HG03135 (cell line): ENCODE results near the gene KRTAP29-1.
"Not testable (repeated sequence)": the region's sequence is repeated elsewhere in the genome, so short reads cannot be mapped to it uniquely, and the experiment has no call there.

Experiments
- ATAC-seq: cut with Tn5 transposase; IDR thresholded peaks from one replicate; pipeline ENCODE4 v1.9.1; 2021; ENCODE audit warnings: mild to moderate bottlenecking, moderate library complexity; ENCODE audit not compliant: unreplicated experiment

Gene KRTAP29-1, protein sequence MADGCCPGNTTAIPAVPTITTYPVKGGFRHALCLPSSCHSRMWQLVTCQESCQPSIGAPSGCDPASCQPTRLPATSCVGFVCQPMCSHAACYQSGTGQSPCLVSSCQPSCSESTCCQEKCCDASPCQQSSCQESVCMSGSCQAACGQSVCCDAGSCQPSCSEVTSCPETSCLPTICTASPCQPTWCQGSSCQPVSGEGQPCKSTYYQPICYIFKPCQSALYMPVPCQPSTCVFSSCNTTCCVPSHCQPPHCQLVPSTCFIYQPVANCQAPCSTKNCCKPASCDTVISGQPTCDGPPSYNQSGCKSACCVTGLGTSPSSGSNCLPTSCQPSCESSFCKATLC

DNA sequence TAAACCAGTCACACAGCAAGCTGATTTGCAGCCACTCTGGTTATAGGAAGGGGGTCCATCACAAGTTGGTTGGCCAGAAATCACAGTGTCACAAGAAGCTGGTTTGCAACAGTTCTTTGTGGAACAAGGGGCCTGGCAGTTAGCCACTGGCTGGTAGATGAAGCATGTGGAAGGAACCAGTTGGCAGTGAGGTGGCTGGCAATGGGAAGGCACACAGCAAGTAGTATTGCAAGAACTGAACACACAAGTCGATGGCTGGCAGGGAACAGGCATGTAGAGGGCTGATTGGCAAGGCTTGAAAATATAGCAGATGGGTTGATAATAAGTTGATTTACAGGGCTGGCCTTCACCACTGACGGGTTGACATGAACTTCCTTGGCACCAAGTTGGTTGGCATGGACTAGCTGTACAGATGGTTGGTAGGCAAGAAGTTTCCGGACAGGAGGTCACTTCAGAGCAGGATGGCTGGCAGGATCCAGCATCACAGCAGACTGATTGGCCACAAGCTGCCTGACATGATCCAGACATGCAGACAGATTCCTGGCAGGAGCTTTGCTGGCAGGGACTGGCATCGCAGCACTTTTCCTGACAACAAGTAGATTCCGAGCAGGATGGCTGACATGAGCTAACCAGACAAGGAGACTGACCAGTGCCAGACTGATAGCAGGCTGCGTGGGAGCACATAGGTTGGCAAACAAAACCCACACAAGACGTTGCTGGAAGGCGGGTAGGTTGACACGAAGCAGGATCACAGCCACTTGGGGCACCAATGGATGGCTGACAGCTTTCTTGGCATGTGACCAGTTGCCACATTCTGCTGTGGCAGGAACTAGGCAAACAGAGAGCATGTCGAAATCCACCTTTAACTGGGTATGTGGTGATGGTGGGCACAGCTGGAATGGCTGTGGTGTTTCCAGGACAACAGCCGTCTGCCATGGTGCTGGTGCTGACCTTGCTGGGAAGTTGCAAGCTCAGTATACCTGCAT lies at the start of gene KRTAP29-1:
Gene KRTAP29-1, minus strand, starts transcription at position 936 of the 986 bp plus-strand sequence. Its CDS starts 0 bp downstream, at position 936.
- ATAC-seq, result no peak

DNA sequence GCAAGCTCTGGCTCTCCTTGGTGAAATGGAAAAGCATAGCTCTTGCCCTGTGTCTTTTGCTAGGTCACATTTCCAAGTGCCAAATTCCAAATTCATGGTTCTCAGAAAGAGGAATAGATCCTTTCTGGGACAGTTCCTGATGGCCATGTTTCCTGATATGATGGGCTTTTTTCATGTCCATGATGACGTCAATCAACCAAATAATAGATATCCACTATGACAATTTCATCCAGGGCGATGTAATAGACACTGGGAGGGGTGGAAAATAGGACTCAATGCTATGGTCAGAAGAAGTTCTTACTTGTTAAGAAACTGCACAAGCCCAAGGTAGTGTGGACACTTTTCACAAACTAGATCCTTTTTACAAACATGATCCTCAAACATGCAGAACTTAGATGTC lies 48.5 kb upstream of the KRTAP29-1 start:
- no peak for ATAC-seq

DNA sequence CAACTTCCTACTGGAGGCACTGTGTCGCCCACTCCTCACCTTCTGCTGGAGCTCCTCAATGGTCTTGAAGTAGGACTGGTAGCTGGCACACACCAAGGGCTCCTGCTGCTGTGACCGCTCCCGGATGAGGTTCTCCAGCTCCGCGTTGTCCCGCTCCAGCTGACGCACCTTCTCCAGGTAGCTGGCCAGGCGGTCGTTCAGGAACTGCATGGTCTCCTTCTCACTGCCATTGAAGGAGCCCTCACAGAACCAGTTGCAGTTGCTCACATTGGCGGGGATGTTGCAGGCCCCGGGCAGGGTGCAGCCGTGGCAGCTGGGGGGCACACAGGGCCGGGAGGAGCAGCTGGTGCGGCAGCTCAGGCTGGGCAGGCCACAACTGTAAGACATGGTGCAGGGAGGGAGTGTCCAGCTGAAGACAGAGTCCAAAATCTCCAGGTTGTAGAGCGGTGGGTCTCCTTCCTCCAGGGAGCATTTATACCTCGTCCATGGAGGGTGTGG lies 47.8 kb upstream of the KRTAP29-1 start, which contains the start of gene KRT33A:
Gene KRT33A, minus strand, starts transcription at position 448 of the 498 bp plus-strand sequence. Its CDS starts 61 bp downstream, at position 387.
- ATAC-seq, result not testable (repeated sequence)

DNA sequence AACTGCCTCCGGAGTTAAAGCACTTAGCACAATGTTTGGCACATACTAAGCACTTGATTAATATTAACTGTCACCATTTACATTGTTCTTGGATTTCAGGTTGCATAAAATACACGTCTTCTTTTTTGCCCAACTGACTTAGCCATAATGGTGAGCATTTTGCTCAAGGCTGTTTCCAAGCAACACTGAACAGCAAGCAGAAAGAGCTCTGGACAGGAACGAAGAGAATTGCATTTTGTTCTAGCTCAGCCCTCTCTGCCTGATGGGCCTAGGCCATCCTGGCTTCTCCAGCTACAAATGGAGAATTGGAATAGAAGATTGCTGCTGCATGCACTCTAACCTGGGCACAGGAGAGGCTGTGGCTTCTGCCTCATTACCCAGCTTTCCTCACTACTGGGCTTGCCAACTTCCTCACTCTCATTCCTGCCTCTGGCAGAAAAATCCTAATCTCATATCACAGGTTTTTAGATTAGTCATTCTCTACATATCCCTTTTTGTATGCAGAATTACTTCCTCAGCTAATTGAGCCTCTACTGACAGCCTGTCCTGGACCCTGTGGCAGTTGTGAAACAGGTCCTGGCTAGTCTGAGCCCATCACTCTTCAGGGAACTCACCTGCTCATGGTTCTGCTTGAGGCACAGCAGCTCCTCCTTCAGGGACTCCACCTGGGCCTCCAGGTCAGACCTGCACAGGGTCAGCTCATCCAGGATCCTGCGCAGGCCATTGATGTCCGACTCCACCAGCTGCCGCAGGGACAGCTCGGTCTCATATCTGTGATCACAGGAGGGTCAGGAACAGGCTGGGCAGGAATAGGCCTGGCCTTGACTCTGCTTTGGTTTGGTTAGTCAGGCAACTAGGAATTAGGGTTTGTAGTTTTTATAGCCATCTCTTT lies 45.5 kb upstream of the KRTAP29-1 start:
- no peak for ATAC-seq

DNA sequence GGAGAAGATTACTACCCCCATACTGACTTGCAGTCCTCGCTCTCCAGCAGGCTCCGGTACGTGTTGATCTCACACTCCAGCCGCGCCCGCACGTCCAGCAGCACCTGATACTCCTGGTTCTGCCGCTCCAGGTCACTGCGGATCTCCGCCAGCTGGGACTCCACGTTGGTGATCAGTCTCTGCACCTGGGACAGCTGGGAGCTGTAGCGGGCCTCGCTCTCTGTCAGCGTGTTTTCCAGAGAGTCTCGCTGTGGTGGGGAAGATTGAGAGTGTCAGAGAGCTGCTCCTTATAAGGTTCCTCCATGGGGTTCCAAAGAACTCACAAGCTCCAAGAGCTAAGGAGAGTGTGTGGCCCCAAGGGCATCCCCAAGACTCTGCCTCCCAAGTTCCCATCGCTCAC lies 43.8 kb upstream of the KRTAP29-1 start:
- ATAC-seq, result not testable (repeated sequence)

DNA sequence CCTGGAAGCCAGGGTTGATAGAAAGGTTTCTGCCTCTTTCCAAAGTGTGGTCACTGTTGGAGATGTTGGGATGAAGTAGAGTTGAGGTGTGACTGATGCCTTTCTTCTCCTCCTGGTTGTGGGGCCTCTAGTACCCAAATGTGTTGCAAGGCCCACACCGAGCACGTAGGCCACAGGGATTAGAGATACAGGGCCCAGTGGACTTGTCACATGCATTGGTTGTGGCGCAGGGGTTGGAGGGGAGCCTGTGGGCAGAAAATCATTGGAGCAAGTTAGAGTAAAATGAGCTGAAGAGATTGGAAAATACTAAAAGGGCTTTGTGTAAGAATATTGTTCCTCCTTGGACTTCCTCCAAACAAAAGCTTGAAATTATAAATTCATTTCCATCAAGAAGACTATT lies 43.3 kb upstream of the KRTAP29-1 start:
- no peak for ATAC-seq

DNA sequence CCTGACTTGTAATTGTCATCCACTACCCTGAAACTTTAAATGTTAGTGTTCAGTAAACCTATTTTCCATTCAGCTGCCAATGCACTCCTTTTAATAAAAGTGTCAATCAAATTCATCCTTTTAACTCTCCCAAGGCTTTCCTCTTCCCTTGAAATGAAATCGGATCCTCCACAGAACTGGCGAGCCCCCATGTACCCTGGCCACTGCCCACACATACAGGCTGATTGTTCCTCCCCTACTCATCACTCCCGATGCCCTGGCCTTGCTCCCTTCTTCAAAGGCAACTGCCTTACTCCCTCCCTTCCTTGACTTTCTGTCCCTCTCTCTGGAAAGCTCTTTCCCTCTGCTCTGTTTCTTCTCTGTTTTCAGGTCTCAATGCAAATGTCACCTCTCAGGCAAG lies 40.4 kb upstream of the KRTAP29-1 start:
- no peak for ATAC-seq

DNA sequence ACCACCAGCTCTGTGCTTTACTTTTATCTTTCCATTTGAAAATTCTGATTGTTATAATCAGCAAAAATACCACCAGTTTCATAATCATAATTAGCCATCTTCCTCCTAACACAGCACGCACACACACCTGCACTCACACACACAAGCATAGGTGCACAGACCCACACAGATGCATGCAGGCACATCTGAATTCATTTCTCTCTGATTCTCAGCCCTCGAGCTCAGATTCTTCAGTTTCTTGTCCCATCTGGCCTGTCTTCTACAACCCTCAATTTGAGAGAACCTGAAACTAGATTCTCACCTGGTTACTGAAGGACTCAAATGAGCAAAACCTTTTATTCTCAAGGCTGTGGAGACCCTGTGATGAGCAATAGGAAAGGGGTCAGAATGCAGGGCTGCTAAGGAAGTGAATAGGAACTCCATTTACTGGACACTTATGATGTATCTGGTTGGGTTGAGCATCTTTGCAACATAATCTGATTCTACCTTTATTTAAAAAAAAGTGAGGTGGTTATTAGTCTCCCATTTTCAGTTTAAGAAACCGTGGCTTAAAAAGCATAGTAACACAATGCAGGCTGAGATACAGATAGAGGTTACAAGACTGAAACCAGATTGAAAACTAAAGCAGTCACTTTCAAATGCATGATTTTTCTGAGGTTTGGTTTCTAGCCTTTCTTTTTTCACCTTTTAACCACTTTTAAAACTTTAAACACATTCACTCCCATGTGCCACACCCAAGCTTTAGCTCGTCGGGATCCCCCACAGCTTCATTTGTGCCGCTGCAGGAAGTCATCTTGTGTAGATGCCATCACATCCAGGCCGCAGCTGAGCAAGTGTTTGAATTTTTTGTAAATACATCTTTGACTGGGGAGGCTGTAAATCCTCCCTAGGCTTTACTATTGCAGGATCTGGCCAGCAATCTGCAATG lies 38.5 kb upstream of the KRTAP29-1 start:
- no peak for ATAC-seq

DNA sequence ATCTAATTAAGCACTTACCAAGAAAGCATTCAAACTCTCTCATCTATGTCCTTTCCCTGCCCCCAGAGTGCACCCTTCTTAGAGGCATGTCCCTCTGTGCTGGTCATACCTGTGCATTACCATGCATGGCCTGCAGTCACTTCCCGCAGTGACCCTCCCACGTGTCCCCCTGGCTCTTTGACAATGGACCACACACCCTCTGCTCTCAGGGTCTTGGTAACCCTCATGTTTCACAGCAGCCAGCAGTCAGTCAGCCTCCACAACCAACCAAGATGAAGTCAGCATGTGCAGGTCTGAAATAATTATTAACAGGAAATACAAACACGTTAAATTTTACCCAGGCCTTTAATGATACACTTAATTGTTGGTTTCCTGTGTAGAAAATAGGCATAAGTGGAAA lies 37.8 kb upstream of the KRTAP29-1 start:
- ATAC-seq, result no peak

DNA sequence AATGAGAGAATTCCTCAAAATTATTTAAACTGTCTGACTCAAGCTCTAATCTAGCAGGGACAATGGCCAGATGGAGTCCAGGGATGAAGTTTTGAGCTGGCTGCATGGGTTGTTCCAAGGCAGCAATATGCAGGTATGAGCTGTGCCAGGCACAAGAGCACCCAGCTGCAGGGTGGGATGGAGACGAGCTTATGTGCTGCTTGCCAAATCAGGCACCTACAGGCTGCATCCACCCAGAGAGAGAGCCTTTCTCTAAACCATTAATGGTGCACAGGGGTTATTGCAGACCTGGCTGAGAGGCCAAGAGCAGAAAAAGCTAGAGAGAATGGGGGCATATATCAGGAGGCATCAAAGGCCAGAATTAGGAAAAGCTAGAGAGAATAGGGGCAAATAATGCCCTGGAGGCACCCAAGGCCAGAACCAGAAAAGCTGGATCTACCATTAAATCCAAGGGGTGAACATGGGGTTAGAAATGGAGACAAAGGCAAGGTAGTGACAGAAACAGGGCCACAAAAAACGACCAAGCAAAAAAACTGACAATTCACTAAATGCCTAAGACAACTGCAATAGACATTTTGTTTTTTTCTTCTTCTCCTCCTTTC lies 37.0 kb upstream of the KRTAP29-1 start:
- ATAC-seq, result no peak

DNA sequence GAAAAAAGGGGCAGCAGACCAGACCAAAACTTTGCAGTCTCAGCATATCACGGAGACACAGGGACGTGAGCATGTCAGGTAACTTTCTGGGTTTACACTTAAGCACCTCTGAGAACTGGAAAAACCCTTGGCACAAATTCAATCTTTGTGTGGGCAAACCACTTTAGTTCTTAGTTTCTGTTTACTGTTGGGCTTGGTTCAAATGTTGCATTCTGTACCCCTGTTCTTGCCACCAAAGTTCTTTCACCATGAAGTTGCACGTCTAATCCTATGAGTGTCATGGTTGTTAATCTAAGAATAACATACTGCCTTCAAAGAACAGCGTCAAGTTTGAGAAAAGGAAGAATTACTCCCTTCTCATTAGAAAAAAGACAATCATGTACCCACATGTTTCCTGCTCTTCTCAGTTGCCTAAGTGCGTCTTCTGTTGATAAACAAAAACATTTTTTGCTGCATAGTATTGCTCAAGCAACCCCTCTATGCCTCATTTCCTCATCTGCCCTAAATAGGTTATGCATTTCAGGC lies 36.4 kb upstream of the KRTAP29-1 start:
- ATAC-seq, result no peak

DNA sequence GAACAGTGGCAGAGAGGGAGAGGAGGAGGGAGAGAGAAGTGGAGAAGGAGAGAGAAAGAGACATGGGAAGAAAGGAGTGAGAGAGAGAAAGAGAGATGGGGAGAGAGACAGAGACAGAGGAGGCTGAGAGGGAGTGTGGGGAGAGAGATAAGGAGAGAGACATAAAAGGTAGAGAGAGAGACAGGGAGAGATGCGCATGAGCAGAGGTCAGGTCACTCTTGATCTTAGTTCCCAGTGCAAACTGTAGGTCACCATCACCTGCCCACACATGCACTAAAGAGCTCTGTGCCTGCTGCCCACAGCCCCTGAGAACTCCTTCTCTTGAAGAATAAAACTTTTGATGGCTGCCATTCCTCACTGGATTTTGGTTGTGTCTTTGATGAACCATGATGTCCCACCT lies 33.1 kb upstream of the KRTAP29-1 start:
- no peak for ATAC-seq

DNA sequence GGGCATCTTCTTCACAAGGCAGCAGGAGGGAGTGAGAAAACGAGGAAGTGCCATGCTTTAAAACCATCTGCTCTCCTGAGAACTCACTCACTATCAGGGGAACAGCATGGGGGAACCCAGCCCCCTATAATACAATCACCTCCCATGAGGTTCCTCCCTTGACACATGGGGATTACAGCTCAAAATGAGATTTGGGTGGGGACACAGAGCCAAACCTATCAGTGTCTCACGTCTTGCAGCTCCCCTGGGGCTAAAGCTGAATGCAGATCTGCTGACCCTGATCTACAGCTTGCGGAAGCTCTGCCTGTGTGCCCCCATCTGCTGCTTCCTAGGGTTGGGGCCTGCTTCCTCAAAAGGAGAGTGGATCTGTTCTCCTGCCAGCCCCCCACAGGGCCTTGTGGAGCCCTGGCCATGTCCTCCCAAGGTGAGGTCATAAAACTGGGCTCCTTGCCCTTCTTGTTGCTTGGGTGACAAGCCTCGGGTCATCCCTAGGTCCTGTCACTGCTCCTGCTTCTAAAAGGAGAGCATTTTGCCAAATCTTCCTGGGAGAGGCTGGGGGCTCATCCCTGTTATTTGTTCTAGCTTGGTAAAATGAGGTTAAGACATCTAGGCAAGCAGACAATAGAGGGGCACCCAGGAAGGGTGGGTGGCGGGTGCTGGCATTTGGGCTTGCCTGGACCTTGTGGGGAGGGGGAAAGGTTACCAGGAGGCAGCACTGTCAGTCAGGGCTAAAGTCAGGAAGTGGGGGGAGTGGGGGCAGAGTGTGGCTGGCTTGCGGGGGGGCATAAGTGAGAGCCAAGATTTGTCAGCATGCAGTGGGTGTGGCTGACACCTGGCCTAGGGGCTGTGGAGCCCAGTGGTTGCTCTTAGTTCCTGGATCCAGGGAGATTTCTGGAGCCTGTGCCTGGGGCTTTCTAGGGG lies 32.0 kb upstream of the KRTAP29-1 start:
- no peak for ATAC-seq

DNA sequence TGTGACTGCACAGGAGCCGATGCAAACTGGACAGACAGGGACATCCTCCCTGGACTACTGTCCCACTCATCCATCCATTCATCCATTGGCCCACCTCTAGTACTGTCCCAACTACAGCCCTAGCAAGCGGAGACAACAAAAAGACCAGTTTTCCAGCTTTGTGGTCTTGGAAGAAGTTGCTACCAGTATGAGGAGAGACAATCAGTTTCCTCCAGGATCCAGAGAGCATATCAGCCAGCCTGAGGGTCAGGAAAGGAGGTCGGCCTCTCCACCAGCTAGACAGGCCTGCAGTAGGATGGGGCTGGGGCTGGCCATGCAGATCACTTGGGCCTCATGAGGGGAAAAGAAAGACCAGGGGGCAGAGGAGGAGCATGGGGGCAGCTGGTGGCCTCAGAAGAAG lies 31.2 kb upstream of the KRTAP29-1 start:
- ATAC-seq, result no peak

DNA sequence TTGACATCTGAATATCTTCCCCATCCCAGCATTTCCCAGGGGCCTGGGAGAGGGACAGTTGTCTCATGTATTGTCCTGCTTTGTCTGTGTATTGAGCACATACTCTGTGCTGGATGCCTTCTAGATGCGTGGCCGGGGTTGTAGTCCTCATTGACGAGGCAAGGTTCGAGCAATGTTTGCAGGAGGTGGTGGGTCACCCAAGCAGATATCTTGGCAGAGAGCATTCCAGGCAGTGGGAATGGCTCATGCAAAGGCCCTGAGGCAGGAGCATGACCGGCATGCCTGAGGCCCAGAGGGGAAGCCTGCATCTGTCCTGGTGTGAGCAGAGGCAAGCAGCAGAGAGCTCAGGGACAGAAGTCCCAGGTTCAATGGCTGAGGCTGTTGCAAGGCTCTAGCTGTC lies 30.4 kb upstream of the KRTAP29-1 start:
- no peak for ATAC-seq

DNA sequence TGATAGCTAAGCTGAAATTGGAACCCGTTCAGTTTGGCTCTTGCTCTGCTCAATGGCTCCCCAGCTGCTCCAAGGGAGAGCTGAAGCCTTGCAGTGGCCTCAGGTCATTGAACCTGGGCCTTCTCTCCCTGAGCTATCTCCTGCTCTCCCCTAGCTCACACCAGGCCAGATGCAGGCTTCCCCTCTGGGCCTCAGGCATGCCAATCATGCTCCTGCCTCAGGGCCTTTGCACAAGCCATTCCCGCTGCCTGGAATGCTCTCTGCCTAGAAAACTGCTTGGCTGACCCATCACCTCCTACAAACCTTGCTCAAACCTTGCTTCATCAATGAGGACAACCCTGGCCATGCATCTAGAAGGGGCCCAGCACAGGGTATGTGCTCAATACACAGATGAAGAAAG lies 29.6 kb upstream of the KRTAP29-1 start:
- ATAC-seq, result no peak

DNA sequence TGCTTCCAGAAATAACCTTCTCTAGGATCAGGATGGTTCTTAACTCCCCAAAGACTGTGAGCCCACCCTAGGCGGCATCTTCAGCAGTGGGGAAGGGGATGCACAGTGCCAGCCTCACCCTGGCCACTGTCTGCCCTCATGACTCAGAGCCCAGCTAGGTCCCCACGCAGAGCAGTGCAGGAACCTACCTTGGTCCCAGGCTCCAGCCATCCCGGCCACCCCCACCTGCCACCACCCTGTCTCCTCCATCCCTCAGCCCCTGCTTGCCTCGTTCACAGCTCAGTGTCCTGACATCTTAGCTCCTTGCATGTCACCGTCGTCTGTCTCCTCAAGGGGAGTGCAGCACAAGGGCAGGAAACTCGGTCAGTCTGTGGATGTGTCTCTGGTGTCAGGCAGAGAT lies 29.0 kb upstream of the KRTAP29-1 start:
- ATAC-seq, result no peak
